Neutrophil (primary cell): ENCODE results near the gene HS6ST3.

Source experiments
- H3K27ac ChIP-seq: fragments of 200-600 bp; sonication (generic); 2 replicates; pipeline ENCODE4 v1.5.1; 2016; ENCODE audit warnings: mild to moderate bottlenecking, moderate library complexity
- H3K27me3 ChIP-seq: fragments of 200-600 bp; sonication (generic); 2 replicates; pipeline ENCODE4 v1.6.0; 2016; ENCODE audit warnings: mild to moderate bottlenecking
- H3K36me3 ChIP-seq: fragments of 200-600 bp; sonication (generic); 2 replicates; pipeline ENCODE4 v1.5.1; 2017
- H3K4me1 ChIP-seq, 2 experiments: fragments of 200-600 bp in 1 of 2; sonication (generic) in 1 of 2; 1 replicate in 1 of 2; 2 replicates in 1 of 2; pipeline versions ENCODE4 v1.5.1 to v1.6.1; 2013 to 2016; ENCODE audit warnings: low read depth in 1 of 2, low read length in 1 of 2, mild to moderate bottlenecking in 1 of 2, moderate library complexity in 1 of 2; ENCODE audit not compliant: control insufficient read depth in 1 of 2, insufficient read depth in 1 of 2
- H3K4me3 ChIP-seq, 2 experiments: fragments of 200-600 bp in 1 of 2; sonication (generic) in 1 of 2; 1 replicate in 1 of 2; 2 replicates in 1 of 2; pipeline ENCODE4 v1.5.1; 2013 to 2016; ENCODE audit warnings: low read depth in 1 of 2, low read length in 1 of 2, mild to moderate bottlenecking in 1 of 2, moderate library complexity in 1 of 2
- H3K9me3 ChIP-seq: fragments of 200-600 bp; sonication (generic); 2 replicates; pipeline ENCODE4 v1.5.1; 2016
- CTCF ChIP-seq: fragments of 200-600 bp; sonication (generic); IDR thresholded peaks from 2 replicates; pipeline ENCODE4 v1.5.1; 2016; ENCODE audit warnings: antibody characterized with exemption

HS6ST3 gene

GRCh38 chr13:96797136-96797535 is 707.2 kb downstream of the HS6ST3 start:
- Histone ChIP-seq H3K4me1 (no peaks in the 10 kb centered on the region), H3K9me3 (no peaks in the 10 kb centered on the region), H3K27ac (no peak overlapping the region), H3K27me3 (no peaks in the 10 kb centered on the region), H3K4me3 (no peak overlapping the region), H3K36me3 (no peaks in the 10 kb centered on the region)
- no peak for TF ChIP-seq CTCF

GRCh38 chr13:96803456-96804100 is 713.7 kb downstream of the HS6ST3 start:
- H3K4me1 ChIP-seq, result no peaks in the 10 kb centered on the region
- no peak for TF ChIP-seq CTCF
- H3K27me3 ChIP-seq, result no peaks in the 10 kb centered on the region
- H3K4me3 ChIP-seq, result no peak overlapping the region
- H3K9me3 ChIP-seq, result no peaks in the 10 kb centered on the region
- no peaks in the 10 kb centered on the region for H3K36me3 ChIP-seq
- no peak overlapping the region for H3K27ac ChIP-seq

- Histone ChIP-seq H3K27ac (no peak overlapping the region), H3K36me3 (no peaks in the 10 kb centered on the region), H3K9me3 (no peaks in the 10 kb centered on the region), H3K4me1 (no peaks in the 10 kb centered on the region), H3K27me3 (no peaks in the 10 kb centered on the region), H3K4me3 (no peak overlapping the region)
- TF ChIP-seq CTCF, result no peak
Measured at GRCh38 chr13:96804174-96804573, 714.3 kb downstream of the HS6ST3 start.

- Histone ChIP-seq H3K36me3 (no peaks in the 10 kb centered on the region), H3K27me3 (no peaks in the 10 kb centered on the region), H3K4me3 (no peak overlapping the region), H3K4me1 (no peaks in the 10 kb centered on the region), H3K9me3 (no peaks in the 10 kb centered on the region), H3K27ac (no peak overlapping the region)
- no peak for TF ChIP-seq CTCF
Measured at GRCh38 chr13:96806746-96807145, 716.8 kb downstream of the HS6ST3 start.

- Histone ChIP-seq H3K4me3 (no peak overlapping the region), H3K9me3 (no peaks in the 10 kb centered on the region), H3K27me3 (no peaks in the 10 kb centered on the region), H3K36me3 (no peaks in the 10 kb centered on the region), H3K27ac (no peak overlapping the region), H3K4me1 (no peaks in the 10 kb centered on the region)
- no peak for TF ChIP-seq CTCF
Measured at GRCh38 chr13:96809366-96810096, 719.6 kb downstream of the HS6ST3 start.
